T-helper 1 cell (primary cell): ENCODE results near the gene IGF2BP2.
A peak's percentile ranks its signal among the peaks of the same experiment; 100 is the strongest.
"Not testable (repeated sequence)": the region's sequence is repeated elsewhere in the genome, so short reads cannot be mapped to it uniquely, and the experiment has no call there.

Source experiments
- DNase-seq, 5 donors: peaks; one replicate each; pipeline ENCODE4 v3.0.0-alpha.2; 2012 to 2020

The IGF2BP2 gene

DNA sequence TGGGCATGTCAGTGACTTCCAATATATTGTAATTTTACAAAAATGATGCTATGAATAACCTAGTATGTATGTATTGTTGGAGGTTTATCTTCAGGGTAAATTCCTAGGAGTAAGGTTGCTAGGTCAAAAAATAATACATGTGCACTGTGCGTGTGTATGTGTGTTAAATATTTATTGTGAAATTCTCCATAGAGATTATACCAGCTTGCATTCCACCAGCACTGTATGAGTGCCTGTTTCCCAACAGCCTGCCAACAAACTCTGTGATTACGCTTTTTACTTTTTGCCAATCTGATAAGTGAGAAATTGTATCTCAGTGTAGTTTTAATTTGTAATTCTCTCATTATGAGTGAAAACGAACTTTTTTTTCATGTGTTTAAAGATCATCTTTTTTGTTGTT lies 12.6 kb upstream of the IGF2BP2 start:
- no peak for DNase-seq

DNA sequence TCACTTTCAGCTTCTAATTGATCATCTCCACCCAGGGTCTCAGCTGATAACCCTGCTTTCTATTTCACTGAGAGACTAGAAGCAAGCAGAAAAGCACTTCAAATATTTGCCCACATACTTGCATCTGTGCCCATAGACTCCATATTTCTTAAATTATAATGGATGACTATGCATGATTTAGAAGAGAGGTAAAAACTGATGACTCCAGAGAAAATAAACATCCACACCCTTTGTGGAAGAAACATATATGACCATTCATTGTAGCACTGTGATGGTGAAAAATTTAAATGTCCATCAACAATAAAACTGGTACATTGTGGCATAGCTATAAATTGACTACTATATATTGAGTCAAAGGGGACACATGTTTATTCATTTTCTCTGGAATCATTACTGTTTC lies 7.1 kb upstream of the IGF2BP2 start:
- no peak for DNase-seq

DNA sequence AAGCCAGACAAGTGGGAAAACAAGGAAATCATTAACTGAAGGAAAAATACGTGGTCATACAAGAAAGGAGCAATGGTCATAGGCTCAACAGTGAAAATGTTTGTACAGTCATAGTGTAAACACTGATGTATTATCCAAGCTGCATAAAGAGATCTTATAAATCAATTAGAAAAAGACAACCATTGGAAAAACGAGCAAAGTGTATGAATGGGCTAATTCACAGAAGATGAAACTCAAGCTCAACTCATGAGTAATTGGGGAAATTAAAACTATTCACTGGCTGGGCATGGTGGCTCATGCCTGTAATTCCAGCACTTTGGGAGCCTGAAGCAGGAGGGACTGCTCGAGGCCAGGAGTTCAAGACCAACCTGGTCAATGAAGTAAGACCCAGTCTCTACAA lies 6.4 kb upstream of the IGF2BP2 start:
- no peak for DNase-seq

DNA sequence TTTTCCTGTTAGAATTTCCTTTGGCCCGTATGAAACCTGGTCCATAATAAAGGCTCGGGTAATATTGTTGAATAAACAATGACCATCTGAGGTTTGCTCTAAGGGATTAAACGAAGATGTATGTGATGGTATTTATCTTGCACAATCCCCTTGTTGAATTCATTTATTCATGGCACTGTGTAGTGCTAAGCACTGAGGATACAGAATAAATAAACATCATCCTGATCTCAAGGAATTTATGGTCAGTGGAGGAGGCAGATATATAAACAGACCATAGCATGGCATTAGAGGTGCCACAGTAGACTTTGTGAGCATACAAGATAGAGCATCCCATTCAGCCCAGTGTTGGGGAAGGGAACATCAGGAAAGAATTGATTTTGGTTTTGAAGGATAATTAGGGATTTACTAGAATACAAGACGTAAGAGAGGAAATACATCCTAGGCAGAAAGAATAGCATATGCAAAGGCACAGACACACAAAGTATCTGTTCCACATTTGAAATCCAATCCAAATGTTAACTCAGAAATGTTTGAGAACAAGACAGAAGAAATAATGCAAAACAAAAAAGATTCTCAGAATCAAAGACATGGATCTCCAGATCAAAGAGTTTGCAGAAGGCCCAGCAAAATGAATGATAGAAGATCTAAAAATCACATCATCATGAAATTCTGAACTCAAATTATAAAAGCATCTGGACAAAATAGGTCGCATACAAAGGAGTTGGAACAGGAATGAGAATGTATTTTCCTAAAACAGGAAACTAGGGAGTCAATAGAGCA lies 5.4 kb upstream of the IGF2BP2 start:
- no peak for DNase-seq

DNA sequence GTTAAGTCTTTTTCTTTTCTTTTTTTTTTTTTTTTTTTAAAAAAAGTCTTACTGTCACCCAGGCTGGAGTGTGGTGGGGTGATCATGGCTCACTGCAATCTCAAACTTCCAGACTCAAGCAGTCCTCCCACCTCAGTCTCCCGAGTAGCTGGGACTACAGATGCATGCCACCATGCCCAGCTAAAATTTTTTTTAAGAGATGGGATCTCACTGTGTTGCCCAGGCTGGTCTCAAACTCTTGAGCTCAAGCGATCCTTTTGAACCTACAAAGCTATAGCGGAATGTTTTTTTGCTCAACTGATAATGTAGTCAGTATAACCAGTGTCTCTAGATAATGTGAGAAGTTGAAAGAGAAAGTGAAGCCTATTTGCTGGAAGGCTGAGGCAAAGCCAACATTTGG lies 3.9 kb upstream of the IGF2BP2 start:
- no peak for DNase-seq

DNA sequence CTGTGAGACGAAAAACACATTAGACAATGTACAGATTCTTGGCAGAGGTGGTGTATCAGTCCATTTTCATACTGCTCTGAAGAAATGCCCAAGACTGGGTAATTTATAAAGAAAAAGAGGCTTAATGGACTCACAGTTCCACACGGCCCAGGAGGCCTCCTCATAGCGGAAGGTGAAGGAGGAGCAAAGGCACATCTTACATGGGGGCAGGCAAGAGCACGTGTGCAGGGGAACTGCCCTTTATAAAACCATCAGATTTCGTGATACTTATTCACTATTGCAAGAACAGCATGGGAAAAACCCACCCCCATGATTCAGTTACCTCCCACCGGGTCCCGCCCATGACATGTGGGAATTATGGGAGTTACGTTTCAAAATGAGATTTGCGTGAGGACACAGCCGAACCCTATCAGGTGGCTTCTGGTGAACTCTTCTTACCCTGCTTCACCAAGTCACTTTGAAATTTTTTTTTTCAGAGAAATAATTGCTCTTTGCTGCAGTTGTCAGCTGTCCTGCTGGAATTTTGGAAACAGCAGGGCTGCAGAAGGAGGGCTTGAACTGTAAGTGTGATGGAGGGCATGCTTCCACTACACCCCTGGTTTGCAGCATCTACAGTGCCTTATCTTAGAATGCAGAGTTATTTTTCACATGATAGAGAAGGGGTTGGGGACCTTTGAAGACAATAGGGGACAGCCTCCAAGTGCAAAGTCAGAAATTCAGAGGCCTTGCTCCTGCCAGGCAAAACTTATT lies 2.9 kb upstream of the IGF2BP2 start:
- DNase-seq: no peak

DNA sequence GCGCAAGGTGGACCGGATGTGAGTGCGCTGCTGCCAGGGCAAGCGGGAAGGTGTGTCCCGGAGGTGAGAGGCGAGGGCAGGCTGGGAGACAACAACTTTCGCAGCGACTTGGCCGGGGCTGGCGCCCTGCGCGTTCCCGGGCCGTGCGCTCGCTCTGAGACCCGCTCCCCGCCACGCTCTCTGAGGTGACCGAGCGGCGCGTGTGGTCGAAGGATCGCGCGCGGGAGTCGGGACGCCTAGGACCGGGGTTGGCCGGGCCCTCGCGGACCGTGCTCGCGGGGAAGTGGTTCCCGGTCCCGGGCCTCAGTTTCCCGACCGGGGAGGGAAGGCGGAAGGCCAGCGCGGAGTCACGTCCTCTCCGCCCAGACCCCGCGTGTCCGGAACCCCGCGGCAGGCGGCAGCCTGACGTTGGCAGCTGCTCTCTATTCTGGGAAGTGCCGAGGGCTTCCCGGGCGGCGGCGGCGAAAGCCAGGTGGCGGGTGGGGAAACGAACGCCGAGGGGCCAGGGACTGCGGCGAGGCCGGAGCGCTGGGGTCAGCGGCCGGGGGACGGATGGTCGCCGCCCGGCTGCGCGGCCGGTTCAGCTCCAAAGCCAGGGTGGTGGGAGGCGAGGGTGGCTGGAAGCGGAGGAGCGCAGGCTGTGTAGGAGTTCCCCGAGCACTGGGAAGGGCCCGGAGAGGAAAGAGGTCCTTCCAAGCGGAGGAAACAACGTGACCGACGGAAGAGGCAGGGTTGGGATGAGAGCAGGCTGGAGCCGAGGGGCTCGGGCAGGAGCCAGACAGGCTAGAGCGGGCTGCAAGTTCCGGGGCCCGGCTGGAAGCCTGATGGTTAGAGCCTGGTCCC lies 1.0 kb upstream of the IGF2BP2 start:
- peak in 4 of 5 donors; percentile 11 to 29 (median 17) for DNase-seq

DNA sequence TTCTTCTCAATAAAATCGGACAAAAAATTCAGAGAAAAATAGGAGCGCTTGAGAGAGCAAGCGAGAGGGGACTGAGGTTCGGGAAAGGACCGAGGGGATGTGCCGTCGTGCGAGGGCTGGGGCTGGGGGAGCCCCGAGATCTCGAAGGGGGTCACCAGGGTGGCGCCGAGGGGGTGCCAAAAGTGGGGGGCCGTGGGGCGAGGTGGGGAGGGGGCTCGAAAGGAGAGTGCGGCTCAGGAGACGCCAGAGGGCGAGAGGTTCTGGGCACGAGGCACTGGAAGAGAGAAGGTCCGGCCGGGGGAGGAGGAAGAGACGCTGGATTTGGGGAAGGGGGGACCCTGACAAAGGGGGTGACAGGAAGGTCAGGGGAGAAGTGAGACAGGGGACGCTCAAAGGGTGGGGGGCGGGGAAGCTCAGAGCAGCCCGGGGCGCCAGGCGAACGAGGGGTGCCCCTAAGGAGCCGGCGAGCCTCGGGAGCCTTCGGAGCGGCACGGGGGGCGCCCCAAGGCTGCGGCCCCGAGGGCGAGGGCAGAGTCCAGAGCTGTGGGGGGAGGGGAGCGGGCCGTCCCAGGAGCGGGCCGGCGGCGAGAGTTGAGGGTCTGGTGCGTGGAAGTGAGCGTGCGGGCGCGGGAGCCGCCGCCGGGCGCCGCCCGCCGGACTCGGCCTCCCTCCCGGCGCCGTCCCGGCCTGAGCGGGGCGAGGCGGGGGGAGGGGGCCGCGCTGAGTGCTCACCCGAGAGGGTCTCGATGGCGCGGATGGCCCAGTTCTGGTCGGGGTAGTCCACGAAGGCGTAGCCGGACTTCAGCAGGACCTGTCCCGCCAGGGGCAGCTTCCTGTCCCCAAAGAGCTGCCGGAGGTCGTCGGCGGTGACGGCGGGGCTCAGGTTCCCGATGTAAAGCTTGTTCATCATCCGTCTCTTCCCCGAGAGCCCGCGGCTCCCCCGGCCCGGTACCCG lies 514 bp downstream of the IGF2BP2 start:
- DNase-seq: peak in 2 of 5 donors; percentile 3 to 7

DNA sequence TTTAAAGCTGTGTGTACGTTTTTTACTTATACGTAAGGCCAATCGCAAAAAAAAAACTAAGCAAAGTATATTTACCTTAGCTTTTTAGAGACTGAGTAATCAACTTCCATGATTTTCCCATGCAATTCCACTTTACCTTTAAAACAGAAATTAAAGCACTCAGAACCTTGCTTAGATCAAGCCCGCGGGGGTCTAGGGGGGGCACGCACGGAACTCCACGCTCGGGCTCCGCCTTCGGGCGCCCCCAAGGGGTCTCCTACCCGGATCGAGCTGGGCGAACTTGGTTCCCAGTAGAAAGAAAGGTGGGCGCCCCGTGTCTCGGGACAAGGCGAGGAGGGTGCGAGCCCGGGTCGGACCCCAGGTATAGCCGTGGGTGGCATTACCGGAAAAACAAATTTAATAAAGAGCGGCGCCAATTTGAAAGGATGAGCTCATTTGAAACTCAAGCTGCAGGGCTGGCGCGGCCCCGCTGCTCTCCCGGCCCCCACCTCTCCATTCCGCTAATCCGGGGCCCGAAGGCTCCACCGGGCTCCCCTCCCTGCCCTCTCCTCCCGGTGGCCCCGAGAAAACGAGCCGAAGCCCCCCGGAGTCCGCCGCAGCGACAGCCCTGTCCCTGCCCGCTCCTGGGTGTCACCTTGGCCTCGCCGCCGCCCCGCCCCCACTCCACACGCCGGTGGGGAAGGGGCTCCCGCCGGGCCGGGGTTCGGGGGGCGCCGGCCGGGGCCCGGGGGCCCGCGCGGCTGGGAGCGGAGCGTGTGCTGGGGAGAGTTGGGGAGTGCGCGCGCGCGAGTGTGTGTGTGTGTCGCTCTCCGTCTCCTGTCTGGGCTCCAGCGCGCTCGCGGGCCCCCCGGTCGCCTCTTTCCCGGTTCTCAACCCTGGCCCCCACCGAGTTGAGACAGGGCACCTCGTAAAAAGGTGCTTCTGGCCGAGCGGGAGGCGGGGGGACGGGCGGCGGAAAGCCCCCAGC lies 1.5 kb downstream of the IGF2BP2 start:
- DNase-seq: peak in 1 of 5 donors; percentile 3

DNA sequence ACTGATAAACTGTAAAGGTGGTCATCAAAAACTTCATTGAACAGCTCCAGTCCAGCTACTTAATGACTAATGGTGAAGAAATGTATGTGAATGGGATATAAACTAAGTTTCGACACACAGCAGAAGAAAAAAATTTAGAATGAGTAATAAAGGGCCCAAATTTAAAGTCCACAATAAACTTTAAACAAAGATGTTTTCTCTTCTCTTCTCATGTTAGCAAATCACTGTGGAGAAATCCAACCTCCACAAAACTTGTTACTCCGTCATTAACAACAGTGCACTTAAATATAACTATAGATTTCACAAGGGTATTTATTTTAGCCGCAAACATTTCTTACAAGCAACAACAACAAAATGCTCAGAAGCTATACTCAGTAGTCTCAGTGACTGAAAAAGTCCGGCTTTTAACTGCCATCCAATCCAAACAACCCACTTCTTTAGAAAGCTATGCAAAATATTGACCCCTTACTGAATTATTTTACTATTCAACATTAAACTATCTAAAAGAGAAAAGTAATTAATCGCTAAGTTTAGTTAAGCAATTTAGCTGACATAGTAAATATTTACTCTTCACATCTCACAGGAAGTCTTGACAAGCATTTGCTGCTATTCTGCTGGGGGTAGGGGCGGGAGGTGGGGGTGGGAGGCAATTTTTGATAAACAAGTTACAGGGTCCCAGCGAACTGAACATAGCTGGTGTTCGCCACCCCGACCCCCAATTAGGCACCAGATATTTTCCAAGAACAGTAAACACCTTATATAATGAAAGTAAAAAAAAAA lies 2.4 kb downstream of the IGF2BP2 start:
- no peak for DNase-seq

DNA sequence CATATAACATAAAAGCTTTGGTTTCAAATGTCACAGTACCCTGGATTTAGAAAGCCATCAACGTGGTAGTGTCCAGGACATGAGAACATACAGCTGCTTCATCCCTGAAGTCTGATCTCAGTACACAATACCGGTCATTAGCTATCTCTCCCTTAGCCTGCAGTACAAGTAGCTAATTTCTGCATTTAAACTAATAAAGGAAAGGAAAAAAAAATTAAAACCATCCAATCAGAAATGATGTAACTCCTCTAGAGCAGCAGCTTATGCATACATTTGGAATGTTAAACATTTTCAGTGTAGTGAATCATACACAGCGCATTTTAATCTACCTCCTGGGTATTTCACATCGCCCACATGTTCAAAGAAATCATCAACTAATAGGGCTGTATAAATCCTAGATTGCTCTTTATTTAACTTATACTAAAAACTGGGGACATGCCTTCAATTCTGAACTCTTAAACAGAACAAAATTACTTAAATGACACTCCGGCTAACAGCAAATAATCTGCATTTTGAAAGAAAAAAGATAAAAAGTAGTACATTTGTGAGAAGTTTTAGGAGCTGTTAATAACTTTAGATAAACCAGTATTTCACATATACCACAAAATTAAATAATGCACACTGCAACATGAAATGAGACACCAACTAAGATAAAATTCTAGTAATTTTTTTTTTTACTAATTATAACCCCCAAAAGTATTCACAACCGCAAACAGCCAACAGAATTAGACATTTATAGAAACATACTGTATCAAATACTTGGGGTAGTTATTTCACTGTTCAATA lies 3.7 kb downstream of the IGF2BP2 start:
- no peak for DNase-seq

DNA sequence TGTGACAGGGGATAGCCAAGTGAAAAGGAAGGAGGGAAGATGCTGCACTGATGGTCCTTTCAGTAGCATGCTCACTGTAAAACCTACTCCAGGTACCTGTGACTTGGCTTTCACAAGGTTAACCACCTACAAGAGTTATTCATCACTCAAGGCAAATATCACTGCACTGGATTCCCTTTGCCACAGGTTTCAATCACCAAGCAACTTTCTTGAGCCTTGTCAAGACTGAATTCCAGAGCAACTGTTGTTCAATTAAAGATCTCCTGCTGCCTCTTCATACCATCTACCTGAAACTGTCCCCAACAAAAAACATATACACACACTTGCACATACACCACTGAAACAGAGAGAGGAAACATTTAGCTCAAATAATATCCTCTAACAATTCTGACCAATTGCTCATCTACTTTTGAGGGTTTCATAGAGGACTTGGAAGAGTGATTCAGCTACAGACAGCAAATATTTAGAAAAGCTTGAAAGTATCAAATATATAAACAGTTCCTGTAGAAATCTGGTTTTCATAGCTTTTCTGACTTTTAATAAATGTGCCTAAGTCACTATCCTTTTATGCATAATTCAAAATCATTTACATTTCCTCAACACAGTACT lies 6.5 kb downstream of the IGF2BP2 start:
- DNase-seq: no peak

DNA sequence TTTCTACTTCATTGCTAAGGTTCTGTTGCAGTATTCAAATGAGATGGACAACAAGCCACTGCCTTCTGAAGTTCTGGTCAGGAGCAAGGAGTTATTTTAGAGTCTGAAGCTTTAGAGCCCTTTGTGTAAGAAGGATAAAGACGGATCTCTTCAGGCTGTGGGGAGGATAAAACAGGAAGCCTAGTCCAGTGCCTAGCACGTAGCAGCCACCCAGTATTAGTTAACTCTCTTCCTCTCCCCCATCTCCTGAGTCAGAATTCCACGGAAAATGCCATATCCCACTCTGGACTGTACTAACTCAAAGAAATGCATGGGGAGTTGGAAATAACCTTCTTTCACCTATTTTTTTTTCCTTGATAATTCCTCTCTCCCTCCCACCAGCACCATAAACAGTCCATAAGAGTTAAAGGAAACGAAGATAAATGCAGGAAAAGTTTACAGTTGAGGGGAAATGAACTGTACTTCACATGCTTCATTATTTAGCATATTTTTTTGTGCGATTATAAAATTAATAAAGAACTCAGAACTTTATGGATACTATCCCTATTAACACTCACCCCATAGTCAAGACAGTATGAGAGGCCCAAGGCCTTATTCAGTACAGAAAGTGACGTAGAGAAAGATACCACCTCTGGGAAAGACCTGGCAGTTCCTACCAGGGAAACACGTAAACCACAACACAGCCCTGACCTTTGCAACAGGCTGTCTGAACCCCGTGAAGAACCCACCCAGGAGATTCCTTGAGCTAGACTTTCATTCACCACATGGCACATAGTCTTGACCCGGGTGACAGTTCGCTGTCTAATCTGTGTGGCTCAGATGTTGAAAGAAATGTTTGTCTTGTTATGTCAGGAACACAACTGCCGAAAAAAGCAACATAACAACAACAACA lies 9.2 kb downstream of the IGF2BP2 start:
- no peak for DNase-seq

DNA sequence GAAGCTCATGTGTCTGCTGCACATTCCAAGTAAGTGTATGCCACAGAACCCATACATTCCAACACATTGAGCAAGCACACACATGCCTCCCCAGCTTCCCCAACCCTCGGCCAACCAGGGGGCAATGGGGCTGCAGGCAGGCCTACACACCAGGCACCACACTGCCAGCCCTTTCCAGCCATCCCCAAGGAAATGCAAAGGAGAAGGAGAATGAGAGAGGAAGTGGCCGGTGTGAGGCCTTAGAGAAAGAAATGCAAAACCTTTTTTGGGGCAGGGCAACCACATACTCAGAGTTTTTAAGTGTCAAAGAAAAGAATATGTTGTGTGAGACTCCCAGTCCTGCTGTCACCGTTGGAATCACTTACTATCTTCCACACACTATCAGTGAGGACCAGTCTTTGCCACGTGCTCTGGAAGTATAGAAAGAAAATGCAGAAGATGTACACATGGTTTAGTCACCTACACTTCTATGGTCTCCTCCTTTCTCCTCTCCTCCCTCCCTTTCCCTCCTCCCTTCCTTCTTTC lies 11.1 kb downstream of the IGF2BP2 start:
- DNase-seq: no peak

DNA sequence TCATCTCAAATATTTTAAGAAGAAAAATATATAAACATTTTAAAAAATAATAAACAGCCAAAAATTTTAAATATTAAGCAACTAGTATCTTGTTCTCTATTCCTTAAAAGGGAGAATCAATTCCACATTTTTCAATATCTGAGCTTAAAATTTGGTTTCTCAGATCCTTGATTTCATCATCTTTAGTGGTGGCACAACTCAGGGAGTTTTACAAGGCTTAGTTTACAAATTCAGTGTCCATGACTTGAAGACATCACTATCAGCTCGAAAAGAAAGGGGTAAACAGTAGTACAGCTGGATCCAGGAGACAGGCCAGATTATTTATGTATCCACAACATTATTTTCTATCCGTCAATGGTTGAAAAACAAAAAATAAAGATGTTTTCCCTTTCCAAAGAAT lies 11.6 kb downstream of the IGF2BP2 start:
- no peak for DNase-seq

DNA sequence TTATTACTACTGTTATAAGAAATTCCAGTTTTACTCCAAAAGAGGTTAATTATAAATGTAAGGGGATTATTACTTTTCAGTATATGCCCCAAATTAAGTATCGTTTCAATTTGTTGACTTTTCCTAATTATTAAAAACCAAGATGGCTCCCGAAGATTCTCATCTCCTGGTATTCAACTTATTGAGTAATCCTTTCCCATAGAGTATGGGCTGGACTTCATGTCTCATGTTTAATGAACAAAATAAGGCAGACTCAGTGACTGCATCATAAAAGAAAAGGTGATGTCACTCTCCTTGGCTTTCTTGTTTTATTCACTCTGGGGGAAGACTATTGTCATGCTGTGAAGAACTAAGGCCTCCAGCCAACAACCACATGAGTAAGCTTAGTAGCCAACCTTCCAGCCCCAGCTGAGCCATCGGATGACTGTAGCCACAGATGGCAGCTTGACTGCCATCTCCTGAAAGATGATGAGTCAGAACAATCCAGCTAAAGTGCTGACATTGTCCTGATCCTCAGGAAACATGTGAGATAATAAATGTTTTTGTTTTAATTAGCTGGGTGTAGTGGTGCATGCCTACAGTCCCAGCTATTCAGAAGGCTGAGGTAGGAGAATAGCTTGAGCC lies 17.3 kb downstream of the IGF2BP2 start:
- DNase-seq: no peak

DNA sequence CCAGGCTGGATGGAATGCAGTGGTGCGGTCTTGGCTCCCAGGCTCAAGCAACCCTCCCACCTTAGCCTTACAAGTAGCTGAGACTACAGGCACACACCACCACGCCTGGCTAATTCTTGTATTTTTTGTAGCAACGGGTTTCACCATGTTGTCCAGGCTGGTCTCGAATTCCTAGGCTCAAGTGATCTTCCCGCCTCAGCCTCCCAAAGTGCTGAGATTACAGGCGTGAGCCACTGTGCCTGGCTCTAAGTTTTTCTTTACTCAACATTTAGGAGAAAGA lies 26.1 kb downstream of the IGF2BP2 start:
- not testable (repeated sequence) for DNase-seq
